Liver (tissue), 9 donors: ENCODE results near the gene ZNF467. TPM values are rescaled to one million over a fixed set of nuclear protein-coding genes. Genes with fewer than 3 reads are reported as not detected.

Source experiments
- DNase-seq: peaks from one replicate; pipeline ENCODE4 v3.0.0-alpha.2; 2017; ENCODE audit warnings: low spot score
- H3K27ac ChIP-seq, 2 donors: one replicate each; pipeline ENCODE4 v1.7.0; 2013; ENCODE audit warnings: inconsistent platforms in 2 of 2, low read length in 2 of 2, control low read depth in 1 of 2, low read depth in 1 of 2, mild to moderate bottlenecking in 1 of 2
- H3K27me3 ChIP-seq, 4 donors: one replicate each; pipeline versions ENCODE4 v1.6.1 to v1.7.0; 2013; ENCODE audit warnings: low read length in 3 of 4, inconsistent platforms in 1 of 4, mild to moderate bottlenecking in 1 of 4, moderate library complexity in 1 of 4; ENCODE audit not compliant: control insufficient read depth in 4 of 4, insufficient read depth in 4 of 4
- H3K36me3 ChIP-seq, 4 donors: one replicate each; pipeline versions ENCODE4 v1.6.1 to v1.7.0; 2013; ENCODE audit warnings: low read length in 3 of 4, mild to moderate bottlenecking in 3 of 4, low read depth in 1 of 4, moderate library complexity in 1 of 4; ENCODE audit not compliant: control insufficient read depth in 4 of 4, insufficient read depth in 3 of 4
- H3K4me1 ChIP-seq, 4 donors: one replicate each; pipeline versions ENCODE4 v1.6.1 to v1.7.0; 2013; ENCODE audit warnings: low read length in 3 of 4, mild to moderate bottlenecking in 3 of 4, moderate library complexity in 1 of 4; ENCODE audit not compliant: control insufficient read depth in 4 of 4, insufficient read depth in 4 of 4
- H3K4me3 ChIP-seq, 3 donors: one replicate each; pipeline versions ENCODE4 v1.6.1 to v1.7.0; 2013; ENCODE audit warnings: low read length in 3 of 3, control low read depth in 1 of 3, low read depth in 1 of 3, mild to moderate bottlenecking in 1 of 3
- H3K9ac ChIP-seq, 2 donors: one replicate each; pipeline ENCODE4 v1.7.0; 2013; ENCODE audit warnings: low read length in 2 of 2, mild to moderate bottlenecking in 2 of 2, moderate library complexity in 2 of 2, control low read depth in 1 of 2, low read depth in 1 of 2
- H3K9me3 ChIP-seq, 4 donors: one replicate each; pipeline versions ENCODE4 v1.6.1 to v1.7.0; 2013; ENCODE audit warnings: low read length in 3 of 4; ENCODE audit not compliant: control insufficient read depth in 4 of 4
- ATF3 ChIP-seq: IDR thresholded peaks from 2 replicates; pipeline ENCODE4 v1.6.1; 2016; ENCODE audit warnings: antibody characterized with exemption
- CTCF ChIP-seq: fragments of 150-350 bp; IDR thresholded peaks from 2 replicates; pipeline ENCODE4 v1.5.1; 2017; ENCODE audit warnings: improper control_type of control experiment, low read depth, low read length; ENCODE audit not compliant: missing input control
- FOXA1 ChIP-seq: IDR thresholded peaks from 2 replicates; pipeline ENCODE4 v1.6.1; 2016; ENCODE audit warnings: antibody characterized with exemption
- FOXA2 ChIP-seq: IDR thresholded peaks from 2 replicates; pipeline ENCODE4 v1.6.1; 2016; ENCODE audit warnings: antibody characterized with exemption
- GABPA ChIP-seq, 2 donors: IDR thresholded peaks in 1 of 2; conservative IDR thresholded peaks in 1 of 2; 2 replicates each; pipeline ENCODE4 v1.6.1; 2016; ENCODE audit warnings: antibody characterized with exemption in 2 of 2, mild to moderate bottlenecking in 1 of 2, moderate library complexity in 1 of 2
- HNF4A ChIP-seq, 2 donors: conservative IDR thresholded peaks; 2 replicates each; pipeline ENCODE4 v1.6.1; 2016; ENCODE audit warnings: antibody characterized with exemption in 2 of 2, mild to moderate bottlenecking in 2 of 2
- HNF4G ChIP-seq: IDR thresholded peaks from 2 replicates; pipeline ENCODE4 v1.6.1; 2016; ENCODE audit warnings: antibody characterized with exemption
- MAX ChIP-seq: IDR thresholded peaks from 2 replicates; pipeline ENCODE4 v1.6.1; 2016; ENCODE audit warnings: antibody characterized with exemption
- NR2F2 ChIP-seq: IDR thresholded peaks from 2 replicates; pipeline ENCODE4 v1.6.1; 2016; ENCODE audit warnings: antibody characterized with exemption
- RAD21 ChIP-seq, 2 donors: IDR thresholded peaks; 2 replicates each; pipeline ENCODE4 v1.6.1; 2016; ENCODE audit warnings: antibody characterized with exemption in 2 of 2, mild to moderate bottlenecking in 2 of 2
- RXRA ChIP-seq, 2 donors: IDR thresholded peaks; 2 replicates each; pipeline ENCODE4 v1.6.1; 2017 to 2018; ENCODE audit warnings: antibody characterized with exemption in 2 of 2, mild to moderate bottlenecking in 1 of 2
- SP1 ChIP-seq: IDR thresholded peaks from 2 replicates; pipeline ENCODE4 v1.6.1; 2018; ENCODE audit warnings: antibody characterized with exemption, mild to moderate bottlenecking
- TAF1 ChIP-seq: conservative IDR thresholded peaks from 2 replicates; pipeline ENCODE4 v1.6.1; 2016; ENCODE audit warnings: antibody characterized with exemption, mild to moderate bottlenecking
- YY1 ChIP-seq: IDR thresholded peaks from 2 replicates; pipeline ENCODE4 v1.6.1; 2016; ENCODE audit warnings: antibody characterized with exemption, mild to moderate bottlenecking
- WGBS: extraction: QIAGEN DNeasy Blood & Tissue Kit; methylation state at CpG from one replicate; pipeline ENCODE4 v1.1.7; 2013; 5-methylcytosine and 5-hydroxymethylcytosine counted together
- polyA plus RNA-seq, 2 donors: library from polyadenylated mRNA; stranded (reverse) in 1 of 2; unstranded in 1 of 2; fragments of 200-250 nt in 1 of 2; fragments of >200 nt in 1 of 2; fragmentation: Nextera tagmentation in 1 of 2; extraction: Ambion mirVana in 1 of 2; gene quantifications; one replicate each; pipeline versions ENCODE4 v1.2.1 to v1.2.3, GENCODE V29; 2013 to 2015
- total RNA-seq, 2 donors: library from RNA; depleted of rRNA; stranded (reverse); fragments of >200 nt; gene quantifications; one replicate each; pipeline ENCODE4 v1.2.3, GENCODE V29; 2014
- donor health status: healthy.
- donor health status: healthy.
- donor health status: healthy.
- donor health status: healthy.
- donor health status: healthy.

The ZNF467 gene
- total and polyA plus RNA-seq, 4 donors = 2.8 to 4.0 (median 3.7) TPM

- 85% methylated on average over 8 of the region's 8 CpGs for WGBS
- Histone ChIP-seq H3K36me3 (no peaks in the 10 kb centered on the region), H3K4me1 (peaks cover 0 to 6% (median 3%) of the 10 kb centered on the region in 4 donors), H3K4me3 (no peak overlapping the region), H3K27me3 (no peaks in the 10 kb centered on the region), H3K9ac (no peak overlapping the region), H3K9me3 (no peaks in the 10 kb centered on the region), H3K27ac (no peak overlapping the region)
- no peak for DNase-seq
- TF ChIP-seq YY1 (no peak), HNF4A (conservative IDR thresholded peaks at IDR 0.05) (no peak), RAD21 (IDR thresholded peaks at IDR 0.05) (no peak), FOXA1 (no peak), NR2F2 (no peak)
Measured at GRCh38 chr7:149751043-149751775, 22.2 kb downstream of the ZNF467 start.

GRCh38 chr7:149750122-149750845, 23.1 kb downstream of the ZNF467 start:
- no peak for DNase-seq
- Histone ChIP-seq H3K27me3 (no peaks in the 10 kb centered on the region), H3K4me1 (peaks cover 0 to 6% (median 3%) of the 10 kb centered on the region in 4 donors), H3K27ac (no peak overlapping the region), H3K36me3 (no peaks in the 10 kb centered on the region), H3K4me3 (no peak overlapping the region), H3K9me3 (no peaks in the 10 kb centered on the region), H3K9ac (no peak overlapping the region)
- 97% methylated on average over 9 of the region's 9 CpGs for WGBS
- TF ChIP-seq HNF4G (no peak), RAD21 (IDR thresholded peaks at IDR 0.05) (no peak), NR2F2 (no peak), YY1 (no peak), HNF4A (conservative IDR thresholded peaks at IDR 0.05) (no peak), GABPA (IDR thresholded peaks at IDR 0.05 in 1 of 2, conservative IDR thresholded peaks at IDR 0.05 in 1 of 2) (no peak), CTCF (no peak), FOXA1 (no peak), SP1 (no peak), RXRA (IDR thresholded peaks at IDR 0.05) (no peak), FOXA2 (no peak), MAX (no peak), TAF1 (no peak), ATF3 (no peak)
